ENCODE data around the gene PLEKHH1. TPM values are rescaled to one million over a fixed set of nuclear protein-coding genes. Genes with fewer than 3 reads are reported as not detected.

PLEKHH1 gene
- total and polyA plus RNA-seq, 2 of the 8 experiments (the other 6 are each of a cell fraction or from before 2014, with no cell fraction given): 28.3 to 33.3 TPM

GRCh38 chr14:67576216-67576955 lies 43.3 kb downstream of the PLEKHH1 start:
- no peak overlapping the region for H2BK20ac ChIP-seq (ENCODE audit: low read length)
- no peak overlapping the region for H3K14ac ChIP-seq (ENCODE audit: insufficient read length)
- no peak overlapping the region for H3K4me3 ChIP-seq (ENCODE audit: extremely low read depth in 1 of 4, insufficient read depth in 2 of 4, low read depth in 3 of 4, low read length in 4 of 4)
- H4K91ac ChIP-seq (replicated peaks; ENCODE audit: insufficient read length, low read length): no peak overlapping the region
- DNase-seq (ENCODE audit: low read depth in 1 of 2, low spot score in 2 of 2) (no peak), FAIRE-seq (no peak)
- H4K5ac ChIP-seq (ENCODE audit: insufficient read length, low read depth, low read length): no peak overlapping the region
- 93% methylated on average over 7 of the region's 7 CpGs; no CpG with 5 or more reads in 1 of the 2 experiments for WGBS, 2 experiments (ENCODE audit: extremely low coverage in 1 of 2, insufficient coverage in 1 of 2, insufficient read length in 1 of 2, insufficient replicate concordance in 2 of 2, low coverage in 1 of 2, low lambda C conversion rate in 2 of 2, missing lambda C conversion rate in 1 of 2)
- POLR2A ChIA-PET (ENCODE audit: partially characterized antibody): interaction anchor here (2.0 kb wide), 1 partner anchor 8 kb away, joined by 6 read pairs; no protein-coding TSS in a partner anchor
- peaks cover 6 to 19% (median 8%) of the 10 kb centered on the region in 4 experiments; a peak in 4 of 8 replicates for H3K36me3 ChIP-seq (ENCODE audit: control insufficient read depth in 2 of 4, insufficient read depth in 4 of 4, low read length in 3 of 4)
- H3K27ac ChIP-seq (ENCODE audit: low read depth, low read length): no peak overlapping the region
- H3K4ac ChIP-seq (replicated peaks; ENCODE audit: insufficient read length, low read depth, low read length): no peak overlapping the region
- H3K23ac ChIP-seq (ENCODE audit: insufficient read length): no peak overlapping the region
- CTCF ChIA-PET (ENCODE audit: partially characterized antibody): interaction anchor here (0.7 to 28.8 kb wide), 14 partner anchors 10 to 216 kb away, joined by 3 to 924 read pairs (median 3); partner anchors contain the start of gene PLEKHH1
- no peaks in the 10 kb centered on the region for H3K4me1 ChIP-seq (replicated peaks in 1 of 4; ENCODE audit: control insufficient read depth in 3 of 4, insufficient read depth in 4 of 4, low read length in 3 of 4)
- no peak overlapping the region for H2BK15ac ChIP-seq (ENCODE audit: low read length)
- no peak overlapping the region for H2AFZ ChIP-seq (ENCODE audit: low read length)
- TF ChIP-seq CTCF (IDR thresholded peaks at IDR 0.05; ENCODE audit: control extremely low read depth in 1 of 3, insufficient read depth in 1 of 3, low read depth in 1 of 3, low read length in 3 of 3) (peak in 1 of 3 experiments; percentile 1; a peak in 1 of 4 replicates), KDM1A (IDR thresholded peaks at IDR 0.05; ENCODE audit: borderline replicate concordance, low read length) (no peak), TBP (IDR thresholded peaks at IDR 0.05; ENCODE audit: low read depth, low read length) (no peak)
- no peak overlapping the region for H2AK5ac ChIP-seq (ENCODE audit: low read depth, low read length)
- no peaks in the 10 kb centered on the region for H3K23me2 ChIP-seq (ENCODE audit: low read depth, low read length)
- H3K79me2 ChIP-seq (ENCODE audit: control insufficient read depth in 1 of 2, insufficient read depth in 2 of 2, low read length in 2 of 2): no peaks in the 10 kb centered on the region
- no peak overlapping the region for H3K18ac ChIP-seq (ENCODE audit: extremely low read depth, low read length)
- H3K56ac ChIP-seq (replicated peaks; ENCODE audit: insufficient read length, low read depth, low read length): no peak overlapping the region
- H3K9ac ChIP-seq (replicated peaks in 1 of 4; ENCODE audit: extremely low read depth in 1 of 4, low read depth in 3 of 4, low read length in 3 of 4): no peak overlapping the region
- no peak overlapping the region for H2BK120ac ChIP-seq (replicated peaks; ENCODE audit: low read depth, low read length)
- peaks cover 3% of the 10 kb centered on the region in 2 experiments for H4K20me1 ChIP-seq (replicated peaks in 1 of 2; ENCODE audit: control insufficient read depth in 1 of 2, insufficient read depth in 2 of 2, low read length in 2 of 2)
- H2BK5ac ChIP-seq (ENCODE audit: low read depth, low read length): no peak overlapping the region
- no peak overlapping the region for H3K4me2 ChIP-seq (ENCODE audit: insufficient read depth in 1 of 2, low read depth in 2 of 2, low read length in 2 of 2)
- H3K9me3 ChIP-seq (ENCODE audit: insufficient read depth in 2 of 2, low read depth in 1 of 2, low read length in 1 of 2): no peaks in the 10 kb centered on the region
- no peak overlapping the region for H4K8ac ChIP-seq (ENCODE audit: extremely low read depth, insufficient read depth, low read length)
- no peaks in the 10 kb centered on the region for H3K27me3 ChIP-seq (replicated peaks in 1 of 4; ENCODE audit: control insufficient read depth in 3 of 4, extremely low read depth in 1 of 4, insufficient read depth in 3 of 4, low read length in 3 of 4)
- H2BK12ac ChIP-seq (ENCODE audit: low read depth, low read length): no peak overlapping the region
- H3K79me1 ChIP-seq (ENCODE audit: low read depth, low read length): no peaks in the 10 kb centered on the region; the same call in 1 of the 2 replicates
